Mammary microvascular endothelial cell (primary cell): ENCODE data around the gene SMAP1. TPM values are rescaled to one million over a fixed set of nuclear protein-coding genes. Genes with fewer than 3 reads are reported as not detected.

Experiments used
- total RNA-seq: library from RNA; depleted of rRNA; stranded (reverse); fragments of >200 nt; gene quantifications from 2 replicates; pipeline ENCODE4 v1.2.3, GENCODE V29; 2015

Gene SMAP1
- 16.3 and 17.5 TPM in 2 replicates for total RNA-seq

GRCh38 chr6:70667711-70668498 lies at the start of gene SMAP1:
SMAP1 (plus strand) TSS chr6:70667883; CDS start chr6:70668024, 141 bp downstream.

Other genes starting within 250 kb of the SMAP1 start
- 6.9 and 10.5 TPM in 2 replicates for gene SDHAF4, start 101.0 kb upstream of the SMAP1 start, total RNA-seq